ENCODE results near the gene CLSTN2. TPM values are rescaled to one million over a fixed set of nuclear protein-coding genes. Genes with fewer than 3 reads are reported as not detected.

CLSTN2 gene
- total RNA-seq, 1 experiment from 2014 or later = 0.68 TPM

GRCh38 chr3:139969386-139969785 lies 34.4 kb downstream of the CLSTN2 start:
- Histone ChIP-seq H3K9me3 (ENCODE audit: control insufficient read depth, low read depth, low read length) (no peaks in the 10 kb centered on the region), H3K4ac (ENCODE audit: low read depth, low read length) (no peak overlapping the region), H2AFZ (ENCODE audit: low read length) (no peak overlapping the region), H3K23ac (ENCODE audit: insufficient read length, low read depth, low read length) (no peak overlapping the region), H3K56ac (ENCODE audit: insufficient read length, low read depth, low read length) (no peak overlapping the region), H3K14ac (ENCODE audit: insufficient read depth, low read length) (no peak overlapping the region), H3T11ph (ENCODE audit: low read length) (no peak overlapping the region), H3K18ac (ENCODE audit: insufficient read length, low read depth, low read length) (no peak overlapping the region), H3K79me1 (ENCODE audit: insufficient read depth, low read depth, low read length, poor library complexity, severe bottlenecking) (no peaks in the 10 kb centered on the region), H4K91ac (ENCODE audit: insufficient read length, low read depth, low read length) (no peak overlapping the region), H4K5ac (ENCODE audit: insufficient read length, low read depth, low read length) (no peak overlapping the region), H3K27ac (ENCODE audit: insufficient read length, low read depth, low read length) (no peak overlapping the region), H2BK5ac (ENCODE audit: insufficient read length, low read length) (no peak overlapping the region), H2BK12ac (ENCODE audit: insufficient read length, low read depth, low read length) (no peak overlapping the region), H3K79me2 (ENCODE audit: insufficient read depth, low read length) (no peaks in the 10 kb centered on the region), H2BK120ac (ENCODE audit: low read depth, low read length, poor library complexity, severe bottlenecking) (no peak overlapping the region), H2AK5ac (ENCODE audit: insufficient read length, low read length) (no peak overlapping the region), H4K20me1 (ENCODE audit: control insufficient read depth, insufficient read depth, insufficient read length) (no peaks in the 10 kb centered on the region), H3K27me3 (ENCODE audit: insufficient read depth, low read length) (no peaks in the 10 kb centered on the region), H3K4me1 (ENCODE audit: insufficient read depth, low read length) (no peaks in the 10 kb centered on the region), H3K4me2 (ENCODE audit: insufficient read depth, insufficient read length, low read length) (no peak overlapping the region), H3K23me2 (ENCODE audit: insufficient read length, low read depth, low read length, poor library complexity, severe bottlenecking) (no peaks in the 10 kb centered on the region), H4K8ac (replicated peaks; ENCODE audit: insufficient read length, low read depth, low read length) (no peak overlapping the region), H2BK20ac (ENCODE audit: low read depth, low read length, poor library complexity, severe bottlenecking) (no peak overlapping the region), H3K9ac (ENCODE audit: extremely low read depth, insufficient read length, low read length) (no peak overlapping the region), H2BK15ac (ENCODE audit: low read depth, low read length) (no peak overlapping the region)
- no CpG with 5 or more reads among the region's 1 CpG for WGBS (ENCODE audit: extremely low coverage, insufficient read length, low lambda C conversion rate)
- no peak for DNase-seq
- no peak overlapping the region; a peak in 1 of 5 replicates for H3K4me3 Mint-ChIP-seq
- H3K9me3 Mint-ChIP-seq = no peaks in the 10 kb centered on the region
- no peaks in the 10 kb centered on the region for H3K4me1 Mint-ChIP-seq
- no peaks in the 10 kb centered on the region for H3K36me3 Mint-ChIP-seq (ENCODE audit: insufficient read depth in 1 of 3, low read depth in 3 of 3)
- TF ChIP-seq CTCF (conservative IDR thresholded peaks at IDR 0.05) = no peak
- no peak overlapping the region for H3K27ac Mint-ChIP-seq
- H3K27me3 Mint-ChIP-seq (ENCODE audit: low read depth) = peaks cover 11% of the 10 kb centered on the region; the same call in 1 of the 2 replicates

Measured in H9 (cell line).